AG10803 (cell line): ENCODE data around the gene PHACTR2.

Experiments used
- DNase-seq: peaks from one replicate; pipeline ENCODE4 v3.0.0; 2010; ENCODE audit warnings: low read depth
- H3K4me3 ChIP-seq: 2 replicates; pipeline ENCODE4 v1.5.1; 2011; ENCODE audit warnings: mild to moderate bottlenecking, low read length, control low read depth
- CTCF ChIP-seq: conservative IDR thresholded peaks from 2 replicates; pipeline ENCODE4 v1.5.1; 2011; ENCODE audit warnings: mild to moderate bottlenecking, low read length, control low read depth, inconsistent platforms

PHACTR2 gene

GRCh38 chr6:143838395-143838794 is 160.6 kb downstream of the PHACTR2 start:
- TF ChIP-seq CTCF: no peak
- no peak for DNase-seq

DNA sequence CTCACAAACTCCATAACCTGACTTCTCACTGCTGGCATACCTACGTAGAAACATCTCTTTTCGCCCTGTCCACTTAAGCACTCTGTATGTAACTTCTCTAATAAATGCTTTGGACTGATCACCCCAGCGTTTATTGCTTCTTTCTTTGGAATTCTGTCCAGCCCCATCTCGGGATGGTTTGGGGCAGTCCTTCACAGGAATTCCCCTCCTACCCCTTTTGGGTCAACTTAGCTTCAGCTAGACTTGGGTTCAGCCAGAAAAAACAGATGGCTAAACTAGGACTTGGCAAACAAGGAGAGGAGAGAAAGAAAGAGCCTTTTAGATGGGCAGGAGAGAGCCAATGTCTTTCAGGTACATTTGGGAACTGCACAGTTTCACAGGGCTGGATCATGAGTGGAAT is 161.4 kb downstream of the PHACTR2 start:
- DNase-seq: no peak
- H3K4me3 ChIP-seq: no peak overlapping the region
- TF ChIP-seq CTCF: no peak

More at GRCh38 chr6:143838395-143838794, 160.6 kb downstream of the PHACTR2 start:
- no peak overlapping the region for H3K4me3 ChIP-seq

DNA sequence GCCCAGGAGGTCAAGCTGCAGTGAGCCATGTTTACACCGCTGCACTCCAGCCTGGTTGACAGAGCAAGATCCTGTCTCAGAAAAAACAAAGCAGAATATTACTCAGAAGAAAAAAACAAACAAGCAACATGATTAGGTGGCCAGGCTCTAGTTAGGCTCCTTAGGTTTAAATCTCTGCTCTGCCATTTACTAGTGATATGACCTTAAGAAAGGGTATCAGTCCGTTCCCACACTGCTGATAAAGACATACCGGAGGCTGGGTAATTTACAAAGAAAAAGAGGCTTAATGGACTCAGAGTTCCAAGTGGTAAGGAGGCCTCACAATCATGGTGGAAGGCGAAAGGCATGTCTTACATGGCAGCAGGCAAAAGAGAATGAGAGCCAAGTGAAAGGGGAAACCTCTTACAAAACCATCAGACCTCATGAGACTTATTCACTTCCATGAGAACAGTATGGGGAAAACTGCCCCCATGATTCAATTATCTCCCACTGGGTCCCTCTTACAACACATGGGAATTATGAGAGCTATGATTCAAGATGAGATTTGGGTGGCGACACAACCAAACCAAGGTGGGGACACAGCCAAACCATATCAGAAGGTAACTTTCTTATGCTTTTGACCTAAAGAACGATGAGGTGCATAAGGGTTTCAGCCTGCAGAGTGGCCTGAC is 163.0 kb downstream of the PHACTR2 start:
- no peak for DNase-seq
- H3K4me3 ChIP-seq: no peak overlapping the region
- no peak for TF ChIP-seq CTCF

DNA sequence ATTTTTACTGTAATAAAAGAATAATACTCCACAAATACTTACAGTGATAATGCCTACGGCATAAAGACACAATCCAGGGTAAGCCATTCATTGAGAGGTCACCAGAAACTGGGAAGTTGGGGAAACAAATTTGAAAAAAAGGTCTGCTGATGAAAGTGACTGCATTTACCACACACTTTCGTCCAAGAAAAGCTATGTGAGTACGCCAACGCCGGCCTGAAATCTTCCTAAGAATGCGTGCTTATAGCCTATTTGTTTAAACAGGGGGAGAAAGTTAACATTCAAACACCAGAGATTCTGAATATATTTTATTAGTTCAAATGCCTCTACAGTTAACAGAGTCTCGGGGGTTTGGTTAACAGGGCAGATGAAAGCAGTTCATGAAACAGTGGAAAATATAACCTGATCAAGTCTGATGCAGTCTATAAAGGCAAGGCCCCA is 164.7 kb downstream of the PHACTR2 start:
- peak overlapping the region; percentile 91 for H3K4me3 ChIP-seq
- peak; percentile 47 for DNase-seq
- no peak for TF ChIP-seq CTCF

DNA sequence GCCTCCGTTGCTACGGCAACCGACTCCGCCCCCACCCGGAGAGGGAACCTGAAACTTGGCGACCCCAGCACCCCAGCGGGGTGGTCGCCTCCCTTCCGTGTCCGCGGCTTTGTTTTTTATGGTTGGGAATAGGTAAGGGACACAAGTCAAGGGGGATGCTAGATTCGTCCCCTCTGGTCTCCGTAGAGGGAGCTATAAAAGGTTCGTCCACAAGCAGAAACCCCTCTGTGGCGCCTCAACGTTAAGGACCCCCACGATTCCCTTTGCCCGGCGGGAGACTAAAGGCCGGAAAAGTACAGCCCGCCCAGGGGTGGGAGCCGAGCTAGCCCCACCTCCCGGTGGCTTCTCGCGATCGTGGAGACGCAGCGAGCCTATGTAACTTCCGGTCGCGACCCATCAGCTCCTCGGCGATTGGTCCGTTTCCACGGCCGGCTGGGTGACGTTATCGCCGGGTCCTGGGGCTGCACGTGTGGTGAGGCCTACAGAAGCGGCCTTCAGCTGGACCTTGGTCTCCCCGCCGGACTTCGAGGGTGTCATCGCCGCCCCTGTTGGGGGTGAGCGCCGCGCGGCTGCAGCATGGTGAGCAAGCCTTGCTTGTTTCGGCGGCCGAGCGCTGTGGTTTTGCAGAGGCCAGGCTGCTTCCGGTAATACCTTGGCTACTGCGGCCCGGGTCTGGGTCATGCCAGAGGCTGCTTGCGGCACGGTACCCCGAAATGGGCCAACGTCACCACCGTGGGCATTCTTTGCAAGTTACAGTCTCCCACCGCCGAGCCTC is 165.3 kb downstream of the PHACTR2 start, which contains the start of gene LTV1:
LTV1 (plus strand) TSS at position 437 of the 775 bp plus-strand sequence; CDS start at position 577, 140 bp downstream.
- TF ChIP-seq CTCF: no peak
- H3K4me3 ChIP-seq: peak within 1 kb of the TSS; percentile 91
- DNase-seq: peak; percentile 96

- H3K4me3 ChIP-seq: peak overlapping the region; percentile 91
- DNase-seq: no peak
Measured at GRCh38 chr6:143843677-143843999, 165.9 kb downstream of the PHACTR2 start.

More at GRCh38 chr6:143843677-143843999, 165.9 kb downstream of the PHACTR2 start:
- TF ChIP-seq CTCF: no peak
